GM12892 (cell line): ENCODE measurements around the gene TTLL11.

Experiments used
- POLR2A ChIP-seq: IDR thresholded peaks from 2 replicates; pipeline ENCODE4 v1.6.1; 2011; ENCODE audit warnings: low read depth, low read length, control low read depth
- POLR2AphosphoS5 ChIP-seq: IDR thresholded peaks from 2 replicates; pipeline ENCODE4 v1.6.1; 2011; ENCODE audit warnings: low read depth, low read length, control low read depth

GRCh38 chr9:121862371-121863332, 230.5 kb downstream of the TTLL11 start:
- TF ChIP-seq POLR2A (no peak), POLR2AphosphoS5 (no peak)
